Thyroid gland (tissue), 4 donors: ENCODE measurements around the gene CHST11. TPM values are rescaled to one million over a fixed set of nuclear protein-coding genes. Genes with fewer than 3 reads are reported as not detected.

ENCODE experiments used
- DNase-seq, 2 donors: peaks; one replicate each; pipeline ENCODE4 v3.0.0-alpha.2; 2019
- H3K27ac ChIP-seq, 3 donors: fragments of 200-600 bp; sonication (generic); 1 replicate in 2 of 3; 2 replicates in 1 of 3; pipeline ENCODE4 v1.5.1; 2016 to 2019; ENCODE audit warnings: mild to moderate bottlenecking in 1 of 3, moderate library complexity in 1 of 3
- H3K27me3 ChIP-seq: fragments of 200-600 bp; sonication (generic); one replicate; pipeline ENCODE4 v1.5.1; 2019
- H3K36me3 ChIP-seq, 2 donors: fragments of 200-600 bp; sonication (generic); one replicate each; pipeline ENCODE4 v1.5.1; 2016 to 2019
- H3K4me1 ChIP-seq, 2 donors: fragments of 200-600 bp; sonication (generic); one replicate each; pipeline ENCODE4 v1.5.1; 2017 to 2019
- H3K4me3 ChIP-seq, 3 donors: fragments of 200-600 bp; sonication (generic); replicated peaks in 1 of 3; 1 replicate in 2 of 3; 2 replicates in 1 of 3; pipeline ENCODE4 v1.5.1; 2016; ENCODE audit warnings: mild to moderate bottlenecking in 1 of 3
- H3K9me3 ChIP-seq: fragments of 200-600 bp; sonication (generic); one replicate; pipeline ENCODE4 v1.5.1; 2017
- CTCF ChIP-seq, 6 experiments: fragments of 200-600 bp in 3 of 6; fragments of 450-650 bp in 3 of 6; sonication (generic) in 3 of 6; IDR thresholded peaks; one replicate each; pipeline ENCODE4 v1.5.1; 2016 to 2019; ENCODE audit warnings: antibody characterized with exemption in 6 of 6, mild to moderate bottlenecking in 2 of 6, inconsistent platforms in 1 of 6, moderate library complexity in 1 of 6
- POLR2A ChIP-seq, 2 donors: fragments of 450-650 bp; IDR thresholded peaks; one replicate each; pipeline ENCODE4 v1.6.1; 2017; ENCODE audit warnings: antibody characterized with exemption in 2 of 2, mild to moderate bottlenecking in 2 of 2, moderate library complexity in 1 of 2
- WGBS, 2 donors: methylation state at CpG; one replicate each; pipeline ENCODE4 v1.1.5; 2017; 5-methylcytosine and 5-hydroxymethylcytosine counted together
- intact Hi-C: fragments of 100-400 bp; cut with DNase I; formaldehyde crosslinking; loops from one replicate; pipeline ENCODE4 v1.15.1; 2023
- total RNA-seq, 4 donors: library from RNA; depleted of rRNA; stranded (reverse); fragments of >200 nt; gene quantifications; one replicate each; pipeline ENCODE4 v1.2.3, GENCODE V29; 2016

CHST11 gene
- total RNA-seq, 4 donors from 2014 or later = 6.9 to 11.6 (median 8.0) TPM

- TF ChIP-seq CTCF (IDR thresholded peaks at IDR 0.05) = no peak
- no peak for TF ChIP-seq POLR2A (IDR thresholded peaks at IDR 0.05)
- Histone ChIP-seq H3K27ac (no peak overlapping the region), H3K36me3 (no peaks in the 10 kb centered on the region), H3K4me3 (no peak overlapping the region), H3K4me1 (peaks cover 13 to 17% of the 10 kb centered on the region in 2 donors), H3K9me3 (no peaks in the 10 kb centered on the region), H3K27me3 (no peaks in the 10 kb centered on the region)
- DNase-seq = no peak
- 97 to 100% methylated on average over 1 to 3 of the region's 3 CpGs for WGBS, 2 donors
- intact Hi-C loops = loop anchor here (10.0 kb wide), 1 partner anchor 51 kb away; no protein-coding TSS in a partner anchor
Observed at GRCh38 chr12:104725610-104726009, 268.9 kb downstream of the CHST11 start.

- Histone ChIP-seq H3K4me3 (no peak overlapping the region), H3K27ac (no peak overlapping the region), H3K36me3 (no peaks in the 10 kb centered on the region), H3K27me3 (no peaks in the 10 kb centered on the region), H3K9me3 (no peaks in the 10 kb centered on the region), H3K4me1 (peaks cover 4 to 6% of the 10 kb centered on the region in 2 donors)
- TF ChIP-seq POLR2A (IDR thresholded peaks at IDR 0.05) (no peak), CTCF (IDR thresholded peaks at IDR 0.05) (no peak)
- intact Hi-C loops = loop anchor here (10.0 kb wide), 1 partner anchor 53 kb away; no protein-coding TSS in a partner anchor
- 89 to 91% methylated on average over 10 of the region's 10 CpGs for WGBS, 2 donors
- no peak for DNase-seq
Observed at GRCh38 chr12:104727726-104728465, 271.1 kb downstream of the CHST11 start.

DNA sequence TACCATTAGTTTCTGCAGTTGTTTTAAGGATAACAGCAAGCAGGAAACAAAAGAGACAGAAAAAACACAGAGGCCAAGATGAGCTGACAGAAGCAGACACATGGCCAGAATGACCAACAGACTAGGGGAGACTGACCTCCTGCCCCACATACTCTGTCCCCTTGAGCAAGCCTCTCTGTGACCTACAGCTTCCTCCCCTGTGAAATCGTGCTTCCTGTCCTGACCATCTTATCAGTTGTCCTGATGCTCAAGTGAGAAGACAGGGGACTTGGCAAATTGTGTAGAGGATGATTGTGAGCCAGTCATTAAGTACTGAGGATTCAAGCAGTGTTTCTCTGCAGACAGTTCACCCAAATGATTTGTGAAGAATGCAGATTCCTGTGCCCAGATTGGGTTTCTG, 272.3 kb downstream of the CHST11 start:
- WGBS, 2 donors = 29 to 68% methylated on average over 1 of the region's 1 CpG
- Histone ChIP-seq H3K9me3 (no peaks in the 10 kb centered on the region), H3K27me3 (no peaks in the 10 kb centered on the region), H3K36me3 (no peaks in the 10 kb centered on the region), H3K27ac (no peak overlapping the region), H3K4me3 (no peak overlapping the region), H3K4me1 (no peaks in the 10 kb centered on the region)
- DNase-seq = no peak
- TF ChIP-seq POLR2A (IDR thresholded peaks at IDR 0.05) = no peak
- no peak for TF ChIP-seq CTCF (IDR thresholded peaks at IDR 0.05)
- intact Hi-C loops = loop anchor here (10.0 kb wide), 1 partner anchor 54 kb away; no protein-coding TSS in a partner anchor

- Histone ChIP-seq H3K27ac (no peak overlapping the region), H3K27me3 (no peaks in the 10 kb centered on the region), H3K4me1 (no peaks in the 10 kb centered on the region), H3K36me3 (no peaks in the 10 kb centered on the region), H3K4me3 (no peak overlapping the region), H3K9me3 (no peaks in the 10 kb centered on the region)
- TF ChIP-seq POLR2A (IDR thresholded peaks at IDR 0.05) = no peak
- TF ChIP-seq CTCF (IDR thresholded peaks at IDR 0.05) = no peak
- no peak for DNase-seq
- whole genome bisulfite sequencing, 2 donors = 86 to 92% methylated on average over 18 to 19 of the region's 19 CpGs
- intact Hi-C loops = loop anchor here (10.0 kb wide), 1 partner anchor 55 kb away; no protein-coding TSS in a partner anchor
Observed at GRCh38 chr12:104729610-104730446, 273.1 kb downstream of the CHST11 start.
